ENCODE results near the gene SPA17. TPM values are rescaled to one million over a fixed set of nuclear protein-coding genes. Genes with fewer than 3 reads are reported as not detected.

Gene SPA17
- total and polyA plus RNA-seq, 9 of the 15 experiments (the other 6 are each of a cell fraction or from before 2014, with no cell fraction given): 6.0 to 19.5 (median 12.6) TPM

DNA sequence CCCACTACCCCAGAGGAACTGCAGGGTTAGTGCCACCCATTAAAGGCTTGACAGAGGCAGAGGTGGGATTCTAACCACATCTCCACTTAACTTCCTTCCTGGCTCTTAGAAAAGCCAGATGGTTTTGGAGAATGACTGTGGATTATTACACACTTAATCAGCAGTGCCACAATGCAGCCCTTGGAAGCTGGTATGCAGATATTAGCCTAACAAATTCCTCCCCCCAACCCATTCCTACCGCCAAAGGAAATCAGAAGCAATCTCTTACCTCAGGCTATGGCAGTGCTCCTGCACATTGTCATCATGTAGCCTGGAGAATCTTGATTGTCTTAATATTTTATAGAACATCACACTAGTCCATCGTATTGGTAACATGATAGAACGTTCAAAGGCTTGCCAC is 42.9 kb downstream of the SPA17 start:
- no peaks in the 10 kb centered on the region for H3K36me3 ChIP-seq (ENCODE audit: control insufficient read depth, insufficient read depth, low read length)
- no TSS peak for BruUV-seq (replicated peaks)
- POLR2A ChIA-PET: no interaction called here
- no peak overlapping the region for H3K4me2 ChIP-seq (ENCODE audit: insufficient read depth, low read length)
- H3K4me3 ChIP-seq: no peak overlapping the region
- no peaks in the 10 kb centered on the region for H3K79me2 ChIP-seq (ENCODE audit: control insufficient read depth, insufficient read depth, low read length)
- H3K9me3 ChIP-seq (replicated peaks; ENCODE audit: control insufficient read depth, insufficient read depth, low read depth, low read length): no peaks in the 10 kb centered on the region
- TF ChIP-seq CBX1 (IDR thresholded peaks at IDR 0.05; ENCODE audit: low read depth): no peak
- no peak for TF ChIP-seq ZSCAN29 (IDR thresholded peaks at IDR 0.05)
- TF ChIP-seq KDM2B (CRISPR knock-in tag; IDR thresholded peaks at IDR 0.05): no peak
- no peak for TF ChIP-seq ZEB2 (IDR thresholded peaks at IDR 0.05)
- TF ChIP-seq ZNF668 (CRISPR knock-in tag; IDR thresholded peaks at IDR 0.05): no peak
- no peak for TF ChIP-seq PCBP2 (IDR thresholded peaks at IDR 0.05; ENCODE audit: low read depth, low read length, poor library complexity, severe bottlenecking)
- TF ChIP-seq MYBL2 (IDR thresholded peaks at IDR 0.05; ENCODE audit: low read depth): no peak
- TF ChIP-seq MYBL2 (CRISPR knock-in tag; IDR thresholded peaks at IDR 0.05; ENCODE audit: borderline replicate concordance): no peak
- no peak for TF ChIP-seq GTF2E2 (tag; IDR thresholded peaks at IDR 0.05)
- TF ChIP-seq, protein P1, sequence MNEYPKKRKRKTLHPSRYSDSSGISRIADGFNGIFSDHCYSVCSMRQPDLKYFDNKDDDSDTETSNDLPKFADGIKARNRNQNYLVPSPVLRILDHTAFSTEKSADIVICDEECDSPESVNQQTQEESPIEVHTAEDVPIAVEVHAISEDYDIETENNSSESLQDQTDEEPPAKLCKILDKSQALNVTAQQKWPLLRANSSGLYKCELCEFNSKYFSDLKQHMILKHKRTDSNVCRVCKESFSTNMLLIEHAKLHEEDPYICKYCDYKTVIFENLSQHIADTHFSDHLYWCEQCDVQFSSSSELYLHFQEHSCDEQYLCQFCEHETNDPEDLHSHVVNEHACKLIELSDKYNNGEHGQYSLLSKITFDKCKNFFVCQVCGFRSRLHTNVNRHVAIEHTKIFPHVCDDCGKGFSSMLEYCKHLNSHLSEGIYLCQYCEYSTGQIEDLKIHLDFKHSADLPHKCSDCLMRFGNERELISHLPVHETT (CRISPR knock-in tag; conservative IDR thresholded peaks at IDR 0.05 in 1 of 2, IDR thresholded peaks at IDR 0.05 in 1 of 2): no peak
- TF ChIP-seq, protein P2, sequence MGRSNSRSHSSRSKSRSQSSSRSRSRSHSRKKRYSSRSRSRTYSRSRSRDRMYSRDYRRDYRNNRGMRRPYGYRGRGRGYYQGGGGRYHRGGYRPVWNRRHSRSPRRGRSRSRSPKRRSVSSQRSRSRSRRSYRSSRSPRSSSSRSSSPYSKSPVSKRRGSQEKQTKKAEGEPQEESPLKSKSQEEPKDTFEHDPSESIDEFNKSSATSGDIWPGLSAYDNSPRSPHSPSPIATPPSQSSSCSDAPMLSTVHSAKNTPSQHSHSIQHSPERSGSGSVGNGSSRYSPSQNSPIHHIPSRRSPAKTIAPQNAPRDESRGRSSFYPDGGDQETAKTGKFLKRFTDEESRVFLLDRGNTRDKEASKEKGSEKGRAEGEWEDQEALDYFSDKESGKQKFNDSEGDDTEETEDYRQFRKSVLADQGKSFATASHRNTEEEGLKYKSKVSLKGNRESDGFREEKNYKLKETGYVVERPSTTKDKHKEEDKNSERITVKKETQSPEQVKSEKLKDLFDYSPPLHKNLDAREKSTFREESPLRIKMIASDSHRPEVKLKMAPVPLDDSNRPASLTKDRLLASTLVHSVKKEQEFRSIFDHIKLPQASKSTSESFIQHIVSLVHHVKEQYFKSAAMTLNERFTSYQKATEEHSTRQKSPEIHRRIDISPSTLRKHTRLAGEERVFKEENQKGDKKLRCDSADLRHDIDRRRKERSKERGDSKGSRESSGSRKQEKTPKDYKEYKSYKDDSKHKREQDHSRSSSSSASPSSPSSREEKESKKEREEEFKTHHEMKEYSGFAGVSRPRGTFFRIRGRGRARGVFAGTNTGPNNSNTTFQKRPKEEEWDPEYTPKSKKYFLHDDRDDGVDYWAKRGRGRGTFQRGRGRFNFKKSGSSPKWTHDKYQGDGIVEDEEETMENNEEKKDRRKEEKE (IDR thresholded peaks at IDR 0.05; ENCODE audit: borderline replicate concordance in 1 of 2, control insufficient read depth in 1 of 2, low read depth in 2 of 2, low read length in 1 of 2): no peak
- no peak for TF ChIP-seq ZNF780A (CRISPR knock-in tag; IDR thresholded peaks at IDR 0.05)
- TF ChIP-seq MEF2D (tag; conservative IDR thresholded peaks at IDR 0.05; ENCODE audit: low read depth): no peak
- DNase-seq (ENCODE audit: extremely low read depth in 1 of 4, low spot score in 3 of 4): no peak
- no peaks in the 10 kb centered on the region for H3K9me1 ChIP-seq (ENCODE audit: control insufficient read depth, insufficient read depth, low read length)
- in situ Hi-C loops (cut with MboI): no loop called here
- H3K27me3 ChIP-seq (ENCODE audit: control insufficient read depth in 2 of 2, insufficient read depth in 2 of 2, low read length in 2 of 2): peaks cover 50 to 52% of the 10 kb centered on the region in 2 experiments
- intact Hi-C loops (cut with micrococcal nuclease): no loop called here
- H3K9ac ChIP-seq (ENCODE audit: insufficient read depth in 1 of 2, low read depth in 2 of 2, low read length in 2 of 2): no peak overlapping the region
- H4K20me1 ChIP-seq (replicated peaks; ENCODE audit: control insufficient read depth, insufficient read depth, low read length): no peaks in the 10 kb centered on the region
- H3K4me1 ChIP-seq (replicated peaks in 1 of 2; ENCODE audit: control insufficient read depth in 2 of 2, insufficient read depth in 2 of 2, low read length in 2 of 2): peaks cover 0 to 7% of the 10 kb centered on the region in 2 experiments; a peak in 1 of 5 replicates
- WGBS (ENCODE audit: insufficient coverage, low coverage, missing lambda C conversion rate): 0% methylated on average over 3 of the region's 3 CpGs
- CTCF ChIA-PET (ENCODE audit: low intra/inter-chr PET ratio): no interaction called here
- no peak overlapping the region for H3K27ac ChIP-seq (ENCODE audit: extremely low read depth, low read depth, low read length)
- H2AFZ ChIP-seq (ENCODE audit: low read depth, low read length): no peak overlapping the region
- no peak for FAIRE-seq
- ATAC-seq: no peak

All from K562 (cell line).